Transverse colon (tissue), 4 donors: Measurements from ENCODE around the gene HSD11B1L.

Experiments
- CTCF ChIP-seq, 5 experiments: fragments of 200-600 bp in 3 of 5; fragments of 450-650 bp in 2 of 5; sonication (generic) in 3 of 5; IDR thresholded peaks; 1 replicate in 2 of 5; 2 replicates in 3 of 5; pipeline ENCODE4 v1.5.1; 2016 to 2017; ENCODE audit warnings: antibody characterized with exemption in 5 of 5, inconsistent platforms in 3 of 5, mild to moderate bottlenecking in 2 of 5, moderate library complexity in 1 of 5
- POLR2A ChIP-seq: fragments of 450-650 bp; IDR thresholded peaks from one replicate; pipeline ENCODE4 v1.6.1; 2016; ENCODE audit warnings: antibody characterized with exemption, mild to moderate bottlenecking, moderate library complexity
- POLR2AphosphoS5 ChIP-seq, 3 donors: sonication (generic); formaldehyde crosslinking; IDR thresholded peaks; one replicate each; pipeline ENCODE4 v1.6.1; 2016; ENCODE audit warnings: antibody characterized with exemption in 3 of 3

- TF ChIP-seq POLR2AphosphoS5 (IDR thresholded peaks at IDR 0.05) (no peak), CTCF (IDR thresholded peaks at IDR 0.05) (no peak), POLR2A (no peak)
Observed at GRCh38 chr19:5707576-5708575, 27.0 kb downstream of the HSD11B1L start.
